Prostate gland (tissue), 2 donors: ENCODE measurements around the gene SYT2.

Source experiments
- POLR2A ChIP-seq: fragments of 450-650 bp; IDR thresholded peaks from one replicate; pipeline ENCODE4 v1.6.1; 2016; ENCODE audit warnings: antibody characterized with exemption, mild to moderate bottlenecking
- POLR2AphosphoS5 ChIP-seq: sonication (generic); formaldehyde crosslinking; IDR thresholded peaks from one replicate; pipeline ENCODE4 v1.6.1; 2017; ENCODE audit warnings: antibody characterized with exemption
- TF ChIP-seq, protein P1 (sequence below), 4 experiments: fragments of 200-600 bp in 2 of 4; fragments of 450-650 bp in 2 of 4; sonication (generic) in 2 of 4; IDR thresholded peaks; 1 replicate in 3 of 4; 2 replicates in 1 of 4; pipeline ENCODE4 v1.5.1; 2016 to 2019; ENCODE audit warnings: antibody characterized with exemption in 4 of 4, mild to moderate bottlenecking in 2 of 4, moderate library complexity in 2 of 4

DNA sequence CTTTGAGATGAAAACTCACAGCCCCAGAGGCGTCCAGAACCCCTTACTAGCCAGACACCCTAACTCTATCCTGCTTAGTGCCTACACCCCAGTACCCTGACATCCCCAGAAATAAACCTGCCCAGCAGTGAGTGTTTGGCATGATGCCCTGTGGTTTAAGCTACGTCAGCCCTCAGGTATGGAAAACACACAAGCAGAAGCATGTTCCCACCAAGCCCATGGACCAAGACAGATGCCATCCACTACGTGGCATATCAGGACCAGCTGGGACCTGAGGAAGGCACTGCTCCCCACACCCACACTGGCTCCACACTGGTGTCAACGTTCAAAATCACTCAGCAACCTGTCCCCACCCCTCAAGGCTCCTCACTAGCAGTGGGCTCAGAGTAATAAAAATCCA lies 116.4 kb downstream of the SYT2 start:
- TF ChIP-seq, protein P1, sequence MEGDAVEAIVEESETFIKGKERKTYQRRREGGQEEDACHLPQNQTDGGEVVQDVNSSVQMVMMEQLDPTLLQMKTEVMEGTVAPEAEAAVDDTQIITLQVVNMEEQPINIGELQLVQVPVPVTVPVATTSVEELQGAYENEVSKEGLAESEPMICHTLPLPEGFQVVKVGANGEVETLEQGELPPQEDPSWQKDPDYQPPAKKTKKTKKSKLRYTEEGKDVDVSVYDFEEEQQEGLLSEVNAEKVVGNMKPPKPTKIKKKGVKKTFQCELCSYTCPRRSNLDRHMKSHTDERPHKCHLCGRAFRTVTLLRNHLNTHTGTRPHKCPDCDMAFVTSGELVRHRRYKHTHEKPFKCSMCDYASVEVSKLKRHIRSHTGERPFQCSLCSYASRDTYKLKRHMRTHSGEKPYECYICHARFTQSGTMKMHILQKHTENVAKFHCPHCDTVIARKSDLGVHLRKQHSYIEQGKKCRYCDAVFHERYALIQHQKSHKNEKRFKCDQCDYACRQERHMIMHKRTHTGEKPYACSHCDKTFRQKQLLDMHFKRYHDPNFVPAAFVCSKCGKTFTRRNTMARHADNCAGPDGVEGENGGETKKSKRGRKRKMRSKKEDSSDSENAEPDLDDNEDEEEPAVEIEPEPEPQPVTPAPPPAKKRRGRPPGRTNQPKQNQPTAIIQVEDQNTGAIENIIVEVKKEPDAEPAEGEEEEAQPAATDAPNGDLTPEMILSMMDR (IDR thresholded peaks at IDR 0.05): peak in 1 of 4 experiments; percentile 15
- TF ChIP-seq POLR2A (no peak), POLR2AphosphoS5 (peak; percentile 67)
